Stimulated activated CD4-positive, alpha-beta T cell treated with anti-CD3 and anti-CD28 coated beads, Interleukin-4, amount 100 ng/mL, for 48 hours (primary cell): Measurements from ENCODE around the gene FDXR.

ENCODE experiments used
- DNase-seq, 2 donors: peaks; one replicate each; pipeline ENCODE4 v3.0.0-alpha.2; 2020; ENCODE audit warnings: low read depth in 2 of 2

Gene FDXR

GRCh38 chr17:74814453-74814852 is 58.3 kb downstream of the FDXR start:
- DNase-seq, result no peak
